Mesendoderm (in vitro differentiated cells): Measurements from ENCODE around the gene RNFT2.
A peak's percentile ranks its signal among the peaks of the same experiment; 100 is the strongest.

ENCODE experiments used
- DNase-seq: peaks from one replicate; pipeline ENCODE4 v3.0.0; 2013
- H2AK5ac ChIP-seq: 2 replicates; pipeline ENCODE4 v1.6.1; 2013; ENCODE audit warnings: low read length, inconsistent platforms
- H2BK120ac ChIP-seq: 2 replicates; pipeline ENCODE4 v1.6.1; 2013; ENCODE audit warnings: low read depth, mild to moderate bottlenecking, low read length, moderate library complexity, mixed read lengths
- H2BK15ac ChIP-seq: replicated peaks from 2 replicates; pipeline ENCODE4 v1.6.1; 2013; ENCODE audit warnings: low read depth, mild to moderate bottlenecking, moderate library complexity
- H2BK5ac ChIP-seq: 2 replicates; pipeline ENCODE4 v1.6.1; 2013; ENCODE audit warnings: low read length, inconsistent platforms
- H3K18ac ChIP-seq: 2 replicates; pipeline ENCODE4 v1.6.1; 2013; ENCODE audit warnings: mild to moderate bottlenecking, low read length, mixed read lengths
- H3K23ac ChIP-seq: one replicate; pipeline ENCODE4 v1.6.1; 2013; ENCODE audit warnings: low read length
- H3K27ac ChIP-seq: 2 replicates; pipeline ENCODE4 v1.5.1; 2013; ENCODE audit warnings: low read depth, mild to moderate bottlenecking, inconsistent platforms, low read length, moderate library complexity
- H3K27me3 ChIP-seq: 2 replicates; pipeline ENCODE4 v1.6.1; 2013; ENCODE audit warnings: low read length, control low read depth, mild to moderate bottlenecking, inconsistent platforms; ENCODE audit not compliant: insufficient read depth, poor library complexity
- H3K36me3 ChIP-seq: 2 replicates; pipeline ENCODE4 v1.6.1; 2013; ENCODE audit warnings: low read length, inconsistent platforms; ENCODE audit not compliant: control insufficient read depth, insufficient read depth
- H3K4ac ChIP-seq: one replicate; pipeline ENCODE4 v1.6.1; 2013; ENCODE audit warnings: low read depth, mild to moderate bottlenecking, low read length, moderate library complexity
- H3K4me1 ChIP-seq: 2 replicates; pipeline ENCODE4 v1.6.1; 2013; ENCODE audit warnings: low read depth, low read length, inconsistent platforms; ENCODE audit not compliant: control insufficient read depth
- H3K4me2 ChIP-seq: 2 replicates; pipeline ENCODE4 v1.6.1; 2013; ENCODE audit warnings: low read length
- H3K4me3 ChIP-seq: 2 replicates; pipeline ENCODE4 v1.5.1; 2013; ENCODE audit warnings: mild to moderate bottlenecking, low read length
- H3K56ac ChIP-seq: one replicate; pipeline ENCODE4 v1.6.1; 2013; ENCODE audit warnings: low read length
- H3K79me1 ChIP-seq: 2 replicates; pipeline ENCODE4 v1.6.1; 2013; ENCODE audit warnings: low read length, inconsistent platforms
- H3K79me2 ChIP-seq: 2 replicates; pipeline ENCODE4 v1.6.1; 2013; ENCODE audit warnings: mild to moderate bottlenecking, low read length; ENCODE audit not compliant: control insufficient read depth, insufficient read depth
- H3K9ac ChIP-seq: 2 replicates; pipeline ENCODE4 v1.6.1; 2013; ENCODE audit warnings: low read length, inconsistent platforms
- H4K5ac ChIP-seq: one replicate; pipeline ENCODE4 v1.6.1; 2013; ENCODE audit warnings: low read length
- H4K8ac ChIP-seq: one replicate; pipeline ENCODE4 v1.6.1; 2013; ENCODE audit warnings: low read depth, mild to moderate bottlenecking, control low read depth, low read length, moderate library complexity
- WGBS: extraction: QIAGEN DNeasy Blood & Tissue Kit; methylation state at CpG from one replicate; pipeline ENCODE4 v1.1.7; 2013; ENCODE audit warnings: low lambda C conversion rate, missing lambda C conversion rate; ENCODE audit not compliant: insufficient coverage; ENCODE audit errors: extremely low coverage; 5-methylcytosine and 5-hydroxymethylcytosine counted together

RNFT2 gene

DNA sequence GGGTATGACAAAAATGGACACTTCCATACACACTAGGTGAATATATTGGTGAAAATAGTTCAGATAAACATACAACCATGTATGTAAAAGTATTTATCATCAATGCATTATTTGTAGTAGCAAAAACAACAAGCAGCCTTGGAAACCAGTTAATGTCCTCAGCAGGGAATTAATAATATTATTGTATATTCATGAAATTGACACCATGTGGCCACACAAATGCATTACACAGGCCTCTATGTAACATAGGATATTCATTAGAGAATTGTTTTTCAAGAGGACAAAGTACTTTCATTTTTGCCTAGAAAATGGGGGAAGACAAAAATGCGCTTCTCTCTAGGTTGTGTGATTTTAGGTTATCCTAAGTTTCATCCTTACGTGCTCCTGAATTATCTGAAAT lies 24.6 kb upstream of the RNFT2 start:
- WGBS, result no CpG with 5 or more reads among the region's 2 CpGs
- Histone ChIP-seq H3K36me3 (no peaks in the 10 kb centered on the region), H2BK120ac (no peak overlapping the region), H3K4me3 (no peak overlapping the region), H3K79me2 (no peaks in the 10 kb centered on the region), H2BK15ac (no peak overlapping the region), H3K27me3 (no peaks in the 10 kb centered on the region), H4K5ac (no peak overlapping the region), H3K56ac (no peak overlapping the region), H2AK5ac (no peak overlapping the region), H3K23ac (no peak overlapping the region), H3K9ac (no peak overlapping the region), H2BK5ac (no peak overlapping the region), H3K79me1 (peaks cover 2% of the 10 kb centered on the region), H3K4me2 (no peak overlapping the region), H3K4ac (no peak overlapping the region), H4K8ac (no peak overlapping the region), H3K27ac (no peak overlapping the region), H3K4me1 (peaks cover 2% of the 10 kb centered on the region), H3K18ac (no peak overlapping the region)
- no peak for DNase-seq

DNA sequence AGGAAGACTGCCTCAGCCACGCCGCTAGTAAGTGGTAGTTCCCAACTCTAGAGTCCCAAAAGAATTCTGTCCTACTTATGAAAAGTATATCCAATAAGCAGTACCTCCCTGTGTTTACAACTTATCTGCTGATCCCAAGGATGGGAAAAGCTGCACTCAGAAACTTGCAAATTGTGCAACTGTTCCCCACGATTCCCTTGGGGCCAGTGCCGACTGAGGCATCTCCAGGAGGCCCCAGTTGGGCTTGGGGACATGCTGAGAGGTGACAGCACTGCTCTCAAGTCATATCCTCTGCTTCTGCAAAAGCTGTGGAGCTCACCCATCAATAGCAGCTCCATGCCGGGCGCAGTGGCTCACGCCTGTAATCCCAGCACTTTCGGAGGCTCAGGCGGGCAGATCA lies 23.9 kb upstream of the RNFT2 start:
- no peak overlapping the region for H3K4me3 ChIP-seq
- DNase-seq, result no peak

DNA sequence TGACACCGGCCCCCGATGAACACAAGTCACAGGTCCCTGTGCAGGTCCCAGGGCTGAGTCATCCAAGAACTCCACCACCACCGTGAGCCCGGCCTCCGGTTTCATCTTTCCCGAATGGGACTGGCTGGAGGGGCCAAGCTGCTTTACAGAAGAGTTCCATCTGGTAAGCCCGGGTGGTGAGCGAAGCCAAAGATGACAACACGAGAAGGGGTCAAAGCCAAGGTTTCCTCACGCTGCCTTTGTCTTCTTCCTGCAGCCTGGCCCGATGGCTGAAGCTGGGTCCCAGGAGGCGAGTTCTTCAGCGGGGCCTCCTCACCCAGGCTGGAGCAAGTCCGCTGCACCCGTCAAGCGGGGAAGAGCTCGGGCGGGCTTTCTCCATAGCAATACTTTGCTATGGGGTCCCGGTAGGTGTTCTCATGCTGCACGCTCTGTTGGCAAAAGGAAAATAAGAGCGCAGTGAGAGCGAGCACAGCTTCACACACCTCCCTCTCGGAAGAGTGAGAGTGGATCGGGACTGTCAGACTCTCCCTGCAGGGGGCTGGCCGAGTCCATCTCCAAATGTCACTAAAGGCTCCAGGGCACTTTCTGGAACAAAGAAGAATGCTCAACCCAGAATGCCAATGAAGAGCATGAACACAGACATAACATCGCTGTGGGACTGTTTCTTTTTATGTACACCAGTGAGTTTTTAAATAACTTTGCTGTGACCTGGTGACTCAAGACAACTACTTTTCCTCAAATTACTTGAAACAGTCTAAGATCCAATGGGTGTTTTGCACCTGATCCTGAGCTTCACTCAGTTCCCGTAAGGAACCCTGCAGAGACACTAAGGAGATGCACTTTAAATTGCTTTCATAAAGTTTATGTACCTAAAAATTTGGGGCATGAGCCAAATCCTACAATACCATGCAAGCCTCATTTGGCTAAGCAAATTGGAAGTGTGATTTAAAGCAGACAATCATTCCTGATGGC lies 20.4 kb upstream of the RNFT2 start:
- H2AK5ac ChIP-seq, result no peak overlapping the region
- no peak overlapping the region for H2BK15ac ChIP-seq
- H2BK5ac ChIP-seq, result no peak overlapping the region
- no peak overlapping the region for H3K4ac ChIP-seq
- H3K18ac ChIP-seq, result no peak overlapping the region
- WGBS, result no CpG with 5 or more reads among the region's 27 CpGs
- no peak overlapping the region for H3K4me3 ChIP-seq
- H3K27me3 ChIP-seq, result no peaks in the 10 kb centered on the region
- no peak overlapping the region for H3K56ac ChIP-seq
- H3K4me2 ChIP-seq, result no peak overlapping the region
- peaks cover 1% of the 10 kb centered on the region for H3K36me3 ChIP-seq
- H3K9ac ChIP-seq, result no peak overlapping the region
- H3K23ac ChIP-seq, result no peak overlapping the region
- no peak overlapping the region for H4K8ac ChIP-seq
- H3K79me1 ChIP-seq, result peaks cover 2% of the 10 kb centered on the region
- H4K5ac ChIP-seq, result no peak overlapping the region
- H2BK120ac ChIP-seq, result no peak overlapping the region
- no peaks in the 10 kb centered on the region for H3K79me2 ChIP-seq
- H3K4me1 ChIP-seq, result peaks cover 2% of the 10 kb centered on the region
- DNase-seq, result peak; percentile 39
- H3K27ac ChIP-seq, result no peak overlapping the region

More for the DNA sequence above, 23.9 kb upstream of the RNFT2 start:
- H3K4ac ChIP-seq, result no peak overlapping the region
- H3K79me2 ChIP-seq, result no peaks in the 10 kb centered on the region
- no peak overlapping the region for H3K18ac ChIP-seq
- no peak overlapping the region for H2AK5ac ChIP-seq
- H4K5ac ChIP-seq, result no peak overlapping the region
- H2BK5ac ChIP-seq, result no peak overlapping the region
- H4K8ac ChIP-seq, result no peak overlapping the region
- H3K4me2 ChIP-seq, result no peak overlapping the region
- H3K23ac ChIP-seq, result no peak overlapping the region
- no peak overlapping the region for H3K56ac ChIP-seq
- no peaks in the 10 kb centered on the region for H3K36me3 ChIP-seq
- H3K4me1 ChIP-seq, result peaks cover 2% of the 10 kb centered on the region
- no peak overlapping the region for H3K27ac ChIP-seq
- no peak overlapping the region for H3K9ac ChIP-seq
- no peak overlapping the region for H2BK15ac ChIP-seq
- H3K79me1 ChIP-seq, result peaks cover 2% of the 10 kb centered on the region
- no peak overlapping the region for H2BK120ac ChIP-seq
- WGBS, result no CpG with 5 or more reads among the region's 9 CpGs
- no peaks in the 10 kb centered on the region for H3K27me3 ChIP-seq

DNA sequence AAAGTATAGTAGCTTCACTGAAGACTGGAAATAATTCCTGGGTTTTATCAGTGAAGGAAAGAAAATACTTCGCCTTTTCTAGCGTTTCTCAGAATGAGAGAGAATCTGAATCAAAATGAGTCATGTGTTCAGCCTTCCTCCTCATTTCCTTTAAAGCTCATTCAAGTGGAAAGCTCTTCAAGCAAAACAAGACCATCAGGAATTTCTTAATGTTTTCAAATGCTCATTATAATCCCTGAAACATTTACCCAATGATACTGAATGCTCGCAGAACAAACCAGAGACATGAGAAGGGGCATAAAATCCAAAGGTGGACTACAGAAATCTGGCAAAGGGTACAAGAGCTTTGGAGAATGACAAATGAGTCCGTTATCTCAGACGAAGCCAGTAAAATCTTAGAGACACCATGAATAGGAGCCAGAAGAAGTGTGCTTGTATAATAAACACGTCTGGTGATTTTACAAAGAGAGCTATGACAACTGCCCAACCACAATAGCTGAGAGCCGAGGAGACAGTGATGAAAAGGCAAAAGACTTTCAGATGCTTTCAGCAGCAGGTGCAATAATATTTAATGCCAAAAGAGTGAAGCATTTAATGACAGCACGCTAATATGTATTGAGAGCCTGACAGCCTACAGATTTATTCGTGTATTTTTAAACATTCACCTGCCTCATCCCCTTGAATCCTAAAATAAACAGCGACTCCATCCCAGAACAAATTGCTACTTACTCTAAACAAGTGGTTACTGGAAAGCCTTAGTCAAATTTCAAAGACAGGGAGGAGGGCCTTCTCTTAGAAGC lies 19.3 kb upstream of the RNFT2 start:
- no peak overlapping the region for H3K18ac ChIP-seq
- no peak overlapping the region for H4K5ac ChIP-seq
- WGBS, result no CpG with 5 or more reads among the region's 10 CpGs
- H3K27ac ChIP-seq, result no peak overlapping the region
- H3K9ac ChIP-seq, result no peak overlapping the region
- peaks cover 2% of the 10 kb centered on the region for H3K79me1 ChIP-seq
- H2BK5ac ChIP-seq, result no peak overlapping the region
- no peak overlapping the region for H2AK5ac ChIP-seq
- no peaks in the 10 kb centered on the region for H3K27me3 ChIP-seq
- H3K79me2 ChIP-seq, result no peaks in the 10 kb centered on the region
- H2BK15ac ChIP-seq, result no peak overlapping the region
- no peak for DNase-seq
- no peak overlapping the region for H3K4me2 ChIP-seq
- peaks cover 1% of the 10 kb centered on the region for H3K36me3 ChIP-seq
- no peak overlapping the region for H4K8ac ChIP-seq
- H3K23ac ChIP-seq, result no peak overlapping the region
- no peak overlapping the region for H3K4ac ChIP-seq
- no peak overlapping the region for H3K56ac ChIP-seq
- no peak overlapping the region for H2BK120ac ChIP-seq
- H3K4me1 ChIP-seq, result peaks cover 2% of the 10 kb centered on the region
- no peak overlapping the region for H3K4me3 ChIP-seq

DNA sequence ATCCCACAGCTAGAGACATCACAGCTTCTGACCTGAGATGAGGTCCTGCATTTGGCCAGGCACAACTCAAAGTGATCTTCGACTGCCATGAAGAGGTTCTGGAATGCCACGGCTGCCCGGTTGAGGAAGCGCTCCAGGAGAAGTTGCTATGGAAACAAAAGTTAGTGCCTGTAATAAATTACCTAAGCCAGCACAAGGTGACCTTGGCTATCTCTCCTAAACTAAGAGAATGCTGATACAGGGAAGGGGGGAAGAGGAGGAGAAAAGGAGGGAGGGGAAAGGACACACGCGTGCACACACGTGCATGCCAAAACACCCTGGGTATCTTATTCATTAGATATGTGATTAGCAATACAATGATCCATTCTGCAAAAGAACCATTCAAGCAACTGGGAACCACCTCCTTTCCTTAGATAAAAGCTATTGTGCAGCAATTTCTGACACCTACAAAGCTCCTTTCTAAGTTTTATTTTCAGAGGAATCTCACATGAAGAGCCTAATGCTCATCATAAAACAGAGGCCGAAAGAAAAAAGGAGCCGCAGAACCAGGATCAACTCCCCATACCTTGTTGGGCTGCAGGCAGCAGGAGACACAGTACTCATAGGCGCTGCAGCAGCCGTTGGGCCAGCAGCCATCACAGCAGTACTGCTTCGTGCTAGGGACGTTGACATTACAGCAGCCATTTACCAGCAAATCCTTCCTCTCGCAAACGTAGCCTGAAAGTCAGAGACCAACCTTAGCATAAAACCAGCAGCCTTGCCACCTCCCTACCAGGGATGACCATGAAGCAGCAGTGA lies 18.2 kb upstream of the RNFT2 start:
- Histone ChIP-seq H3K36me3 (peaks cover 1% of the 10 kb centered on the region), H3K4me1 (peaks cover 2% of the 10 kb centered on the region), H4K5ac (no peak overlapping the region), H2AK5ac (no peak overlapping the region), H3K23ac (no peak overlapping the region), H3K4ac (no peak overlapping the region), H2BK15ac (no peak overlapping the region), H2BK5ac (no peak overlapping the region), H3K79me1 (peaks cover 2% of the 10 kb centered on the region), H2BK120ac (no peak overlapping the region), H3K27me3 (no peaks in the 10 kb centered on the region), H3K18ac (no peak overlapping the region), H3K9ac (no peak overlapping the region), H3K56ac (no peak overlapping the region), H3K79me2 (no peaks in the 10 kb centered on the region), H4K8ac (no peak overlapping the region), H3K4me3 (no peak overlapping the region), H3K4me2 (no peak overlapping the region), H3K27ac (no peak overlapping the region)
- WGBS, result no CpG with 5 or more reads among the region's 15 CpGs
- DNase-seq, result no peak
